ENCODE measurements around the gene PTPRD.

Gene PTPRD

DNA sequence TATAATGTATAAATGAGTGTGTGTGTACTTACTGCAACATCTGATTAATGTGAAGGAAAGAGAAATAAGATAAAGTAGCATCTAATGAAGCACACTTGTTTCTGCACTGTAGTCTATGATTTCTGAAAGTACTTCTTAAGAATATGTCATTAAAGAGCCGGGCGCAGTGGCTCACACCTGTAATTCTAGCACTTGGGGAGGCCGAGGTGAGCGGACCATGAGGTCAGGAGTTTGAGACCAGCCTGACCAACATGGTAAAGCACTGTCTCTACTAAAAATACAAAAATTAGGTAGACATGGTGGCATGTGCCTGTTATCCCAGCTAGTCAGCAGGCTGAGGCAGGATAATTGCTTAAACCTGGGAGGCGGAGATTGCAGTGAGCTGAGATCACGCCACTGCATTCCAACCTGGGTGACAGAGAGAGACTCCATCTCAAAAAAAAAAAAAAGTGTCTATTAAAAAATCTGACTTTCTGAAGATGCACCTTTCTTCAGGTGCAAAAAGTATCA, 556.9 kb downstream of the PTPRD start (continued):
- TF ChIP-seq ZNF621 (tag by site-specific recombination; IDR thresholded peaks at IDR 0.05) (no peak), YY1 (tag by site-specific recombination; IDR thresholded peaks at IDR 0.05) (no peak)

- Histone ChIP-seq H3K36me3 (ENCODE audit: control insufficient read depth in 2 of 2, insufficient read depth in 1 of 2, low read length in 2 of 2) (no peaks in the 10 kb centered on the region), H3K4me1 (ENCODE audit: control insufficient read depth, insufficient read depth, low read length) (no peaks in the 10 kb centered on the region), H3K4me3 (ENCODE audit: low read depth, low read length) (no peak overlapping the region), H3K27ac (ENCODE audit: extremely low read depth, low read depth, low read length) (no peak overlapping the region), H3K9me3 (ENCODE audit: control insufficient read depth, insufficient read depth, low read depth, low read length) (no peaks in the 10 kb centered on the region)
- CTCF ChIA-PET: no interaction called here
- TF ChIP-seq SCRT1 (tag by site-specific recombination; IDR thresholded peaks at IDR 0.05; ENCODE audit: borderline replicate concordance): no peak
- no peak for TF ChIP-seq ZNF549 (tag by site-specific recombination; IDR thresholded peaks at IDR 0.05)
- TF ChIP-seq GFI1B (tag by site-specific recombination; IDR thresholded peaks at IDR 0.05): no peak
- POLR2A ChIA-PET: no interaction called here
These were observed 558.3 kb downstream of the PTPRD start for GRCh38 chr9:10054456-10054855.

DNA sequence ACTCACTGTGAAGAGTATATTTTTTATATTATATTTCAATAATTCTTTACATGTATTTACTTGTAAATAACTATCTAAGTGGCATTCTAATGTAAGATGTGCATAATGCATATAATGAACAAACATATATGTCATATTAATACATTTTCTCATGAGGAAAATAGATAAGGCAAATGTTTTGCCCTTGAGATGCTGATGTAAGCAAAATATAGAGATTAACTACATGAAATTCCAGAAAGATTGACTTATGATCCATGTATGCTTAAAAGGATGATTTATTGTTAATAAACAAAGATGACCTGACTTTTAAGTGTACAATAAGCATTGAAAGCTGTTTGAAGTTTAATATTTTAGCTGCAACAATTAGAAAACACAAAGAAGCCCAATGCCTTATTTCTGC, 559.9 kb downstream of the PTPRD start:
- CTCF ChIA-PET: interaction anchor here (1.4 kb wide), 1 partner anchor 7 kb away, joined by 7 read pairs; no protein-coding TSS in a partner anchor
- POLR2A ChIA-PET: no interaction called here
- Histone ChIP-seq H3K4me3 (ENCODE audit: low read depth, low read length) (no peak overlapping the region), H3K27ac (ENCODE audit: extremely low read depth, low read depth, low read length) (no peak overlapping the region), H3K4me1 (ENCODE audit: control insufficient read depth, insufficient read depth, low read length) (no peaks in the 10 kb centered on the region), H3K36me3 (ENCODE audit: control insufficient read depth in 2 of 2, insufficient read depth in 1 of 2, low read length in 2 of 2) (no peaks in the 10 kb centered on the region), H3K9me3 (ENCODE audit: control insufficient read depth, insufficient read depth, low read depth, low read length) (no peaks in the 10 kb centered on the region)
- TF ChIP-seq ZNF2 (tag by site-specific recombination; IDR thresholded peaks at IDR 0.05): no peak
- TF ChIP-seq BCL6B (tag by site-specific recombination; IDR thresholded peaks at IDR 0.05): no peak
- TF ChIP-seq, protein P1, sequence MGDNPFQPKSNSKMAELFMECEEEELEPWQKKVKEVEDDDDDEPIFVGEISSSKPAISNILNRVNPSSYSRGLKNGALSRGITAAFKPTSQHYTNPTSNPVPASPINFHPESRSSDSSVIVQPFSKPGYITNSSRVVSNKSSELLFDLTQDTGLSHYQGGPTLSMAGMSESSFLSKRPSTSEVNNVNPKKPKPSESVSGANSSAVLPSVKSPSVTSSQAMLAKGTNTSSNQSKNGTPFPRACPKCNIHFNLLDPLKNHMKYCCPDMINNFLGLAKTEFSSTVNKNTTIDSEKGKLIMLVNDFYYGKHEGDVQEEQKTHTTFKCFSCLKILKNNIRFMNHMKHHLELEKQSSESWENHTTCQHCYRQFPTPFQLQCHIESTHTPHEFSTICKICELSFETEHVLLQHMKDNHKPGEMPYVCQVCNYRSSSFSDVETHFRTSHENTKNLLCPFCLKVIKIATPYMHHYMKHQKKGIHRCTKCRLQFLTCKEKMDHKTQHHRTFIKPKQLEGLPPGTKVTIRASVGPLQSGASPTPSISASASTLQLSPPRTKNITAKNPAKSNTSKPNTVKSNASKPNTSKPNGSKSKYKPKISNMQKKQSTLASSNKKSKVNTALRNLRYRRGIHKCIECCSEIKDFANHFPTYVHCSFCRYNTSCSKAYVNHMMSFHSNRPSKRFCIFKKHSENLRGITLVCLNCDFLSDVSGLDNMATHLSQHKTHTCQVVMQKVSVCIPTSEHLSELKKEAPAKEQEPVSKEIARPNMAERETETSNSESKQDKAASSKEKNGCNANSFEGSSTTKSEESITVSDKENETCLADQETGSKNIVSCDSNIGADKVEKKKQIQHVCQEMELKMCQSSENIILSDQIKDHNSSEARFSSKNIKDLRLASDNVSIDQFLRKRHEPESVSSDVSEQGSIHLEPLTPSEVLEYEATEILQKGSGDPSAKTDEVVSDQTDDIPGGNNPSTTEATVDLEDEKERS (tag by site-specific recombination; IDR thresholded peaks at IDR 0.05): no peak
- TF ChIP-seq ZNF138 (tag by site-specific recombination; IDR thresholded peaks at IDR 0.05; ENCODE audit: borderline replicate concordance): no peak
- TF ChIP-seq HOXA7 (CRISPR knock-in tag; IDR thresholded peaks at IDR 0.05; ENCODE audit: borderline replicate concordance): no peak
- TF ChIP-seq, protein P2, sequence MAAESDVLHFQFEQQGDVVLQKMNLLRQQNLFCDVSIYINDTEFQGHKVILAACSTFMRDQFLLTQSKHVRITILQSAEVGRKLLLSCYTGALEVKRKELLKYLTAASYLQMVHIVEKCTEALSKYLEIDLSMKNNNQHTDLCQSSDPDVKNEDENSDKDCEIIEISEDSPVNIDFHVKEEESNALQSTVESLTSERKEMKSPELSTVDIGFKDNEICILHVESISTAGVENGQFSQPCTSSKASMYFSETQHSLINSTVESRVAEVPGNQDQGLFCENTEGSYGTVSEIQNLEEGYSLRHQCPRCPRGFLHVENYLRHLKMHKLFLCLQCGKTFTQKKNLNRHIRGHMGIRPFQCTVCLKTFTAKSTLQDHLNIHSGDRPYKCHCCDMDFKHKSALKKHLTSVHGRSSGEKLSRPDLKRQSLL (tag by site-specific recombination; IDR thresholded peaks at IDR 0.05): no peak
- TF ChIP-seq ZFP41 (tag by site-specific recombination; IDR thresholded peaks at IDR 0.05; ENCODE audit: borderline replicate concordance): no peak
- no peak for TF ChIP-seq ZNF24 (tag by site-specific recombination; IDR thresholded peaks at IDR 0.05)
- no peak for TF ChIP-seq ZNF658 (tag by site-specific recombination; IDR thresholded peaks at IDR 0.05)
- TF ChIP-seq ZNF548 (tag by site-specific recombination; IDR thresholded peaks at IDR 0.05): no peak

DNA sequence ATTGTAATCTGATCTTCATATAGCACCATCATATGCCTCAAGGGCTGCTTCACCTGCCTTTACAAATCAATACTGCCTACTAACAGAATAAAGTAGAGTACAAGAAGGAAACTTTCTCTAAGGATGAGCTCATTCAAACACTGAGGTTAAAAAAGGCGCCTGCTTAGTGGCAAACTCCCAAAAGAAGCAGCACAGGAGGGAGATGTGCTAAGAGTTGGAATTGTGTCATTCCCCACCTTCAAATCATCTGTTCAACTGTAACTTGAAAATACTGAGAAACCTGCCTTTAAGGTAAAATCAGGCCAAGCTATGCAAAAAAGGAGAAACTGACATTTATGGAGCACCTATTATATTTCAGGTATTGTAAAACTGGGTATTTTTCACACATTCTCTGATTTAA, 560.6 kb downstream of the PTPRD start:
- CTCF ChIA-PET: interaction anchor here (1.4 kb wide), 1 partner anchor 8 kb away, joined by 7 read pairs; no protein-coding TSS in a partner anchor
- POLR2A ChIA-PET: no interaction called here
- no peaks in the 10 kb centered on the region for H3K4me1 ChIP-seq (ENCODE audit: control insufficient read depth, insufficient read depth, low read length)

More for the DNA sequence above, 560.6 kb downstream of the PTPRD start:
- no peak overlapping the region for H3K4me3 ChIP-seq (ENCODE audit: low read depth, low read length)
- no peak overlapping the region for H3K27ac ChIP-seq (ENCODE audit: extremely low read depth, low read depth, low read length)
- no peaks in the 10 kb centered on the region for H3K36me3 ChIP-seq (ENCODE audit: control insufficient read depth in 2 of 2, insufficient read depth in 1 of 2, low read length in 2 of 2)
- TF ChIP-seq ZFP41 (tag by site-specific recombination; IDR thresholded peaks at IDR 0.05; ENCODE audit: borderline replicate concordance): no peak
- no peak for TF ChIP-seq HOXA7 (CRISPR knock-in tag; IDR thresholded peaks at IDR 0.05; ENCODE audit: borderline replicate concordance)
- TF ChIP-seq ZNF302 (tag by site-specific recombination; IDR thresholded peaks at IDR 0.05; ENCODE audit: low read depth): no peak
- TF ChIP-seq ZBTB8A (tag by site-specific recombination; IDR thresholded peaks at IDR 0.05): no peak
- no peak for TF ChIP-seq ZNF777 (tag by site-specific recombination; IDR thresholded peaks at IDR 0.05; ENCODE audit: borderline replicate concordance)
- no peak for TF ChIP-seq ZNF621 (tag by site-specific recombination; IDR thresholded peaks at IDR 0.05)
- H3K9me3 ChIP-seq (ENCODE audit: control insufficient read depth, insufficient read depth, low read depth, low read length): no peaks in the 10 kb centered on the region
